Smooth muscle cell (in vitro differentiated cells): ENCODE measurements around the gene AGTR1. TPM values are rescaled to one million over a fixed set of nuclear protein-coding genes. Genes with fewer than 3 reads are reported as not detected.

ENCODE experiments used
- DNase-seq: peaks from one replicate; lab custom pipeline; 2025; ENCODE audit not compliant: unreplicated experiment; lab: John Stamatoyannopoulos, UW
- H2AFZ ChIP-seq: fragments of 200-600 bp; sonication (generic); 2 replicates; pipeline ENCODE4 v1.6.0; 2016; ENCODE audit warnings: antibody characterized with exemption, low read depth, mild to moderate bottlenecking
- H3F3A ChIP-seq: fragments of 200-600 bp; sonication (generic); 2 replicates; pipeline ENCODE4 v1.6.0; 2017; ENCODE audit warnings: antibody characterized with exemption, low read depth
- H3K27ac ChIP-seq: fragments of 200-600 bp; sonication (generic); 2 replicates; pipeline ENCODE4 v1.5.1; 2016; ENCODE audit warnings: low read depth, mild to moderate bottlenecking
- H3K27me3 ChIP-seq: fragments of 200-600 bp; sonication (generic); 2 replicates; pipeline ENCODE4 v1.6.1; 2016; ENCODE audit warnings: low read depth, mild to moderate bottlenecking
- H3K36me3 ChIP-seq: fragments of 200-600 bp; sonication (generic); 2 replicates; pipeline ENCODE4 v1.5.1; 2016; ENCODE audit warnings: low read depth
- H3K4me1 ChIP-seq: fragments of 200-600 bp; sonication (generic); 2 replicates; pipeline ENCODE4 v1.5.1; 2016; ENCODE audit warnings: low read depth
- H3K4me2 ChIP-seq: fragments of 200-600 bp; sonication (generic); 2 replicates; pipeline ENCODE4 v1.6.0; 2016; ENCODE audit warnings: mild to moderate bottlenecking
- H3K4me3 ChIP-seq: fragments of 200-600 bp; sonication (generic); 2 replicates; pipeline ENCODE4 v1.5.1; 2016; ENCODE audit warnings: mild to moderate bottlenecking
- H3K79me2 ChIP-seq: fragments of 200-600 bp; sonication (generic); 2 replicates; pipeline ENCODE4 v1.6.0; 2016; ENCODE audit warnings: low read depth, mild to moderate bottlenecking
- H3K9ac ChIP-seq: fragments of 200-600 bp; sonication (generic); 2 replicates; pipeline ENCODE4 v1.6.0; 2016; ENCODE audit warnings: low read depth
- H3K9me3 ChIP-seq: fragments of 200-600 bp; sonication (generic); replicated peaks from 2 replicates; pipeline ENCODE4 v1.5.1; 2016; ENCODE audit warnings: low read depth
- H4K20me1 ChIP-seq: fragments of 200-600 bp; sonication (generic); 2 replicates; pipeline ENCODE4 v1.6.0; 2016; ENCODE audit warnings: low read depth
- CTCF ChIP-seq: fragments of 200-600 bp; sonication (generic); IDR thresholded peaks from 2 replicates; pipeline ENCODE4 v1.5.1; 2017; ENCODE audit warnings: borderline replicate concordance, mild to moderate bottlenecking, antibody characterized with exemption; ENCODE audit not compliant: insufficient read depth, poor library complexity, severe bottlenecking
- WGBS: methylation state at CpG from one replicate; pipeline ENCODE4 v1.1.7; 2016; ENCODE audit warnings: low lambda C conversion rate; 5-methylcytosine and 5-hydroxymethylcytosine counted together
- polyA plus RNA-seq: library from polyadenylated mRNA; unstranded; fragments of >200 nt; fragmentation: Nextera tagmentation; extraction: Ambion mirVana; gene quantifications from 2 replicates; pipeline ENCODE4 v1.2.1, GENCODE V29; 2016
- total RNA-seq: library from RNA; depleted of rRNA; stranded (reverse); fragments of >200 nt; gene quantifications from 2 replicates; pipeline ENCODE4 v1.2.3, GENCODE V29; 2014

Gene AGTR1
- total and polyA plus RNA-seq, 2 experiments from 2014 or later: 3.2 to 4.0 TPM

DNA sequence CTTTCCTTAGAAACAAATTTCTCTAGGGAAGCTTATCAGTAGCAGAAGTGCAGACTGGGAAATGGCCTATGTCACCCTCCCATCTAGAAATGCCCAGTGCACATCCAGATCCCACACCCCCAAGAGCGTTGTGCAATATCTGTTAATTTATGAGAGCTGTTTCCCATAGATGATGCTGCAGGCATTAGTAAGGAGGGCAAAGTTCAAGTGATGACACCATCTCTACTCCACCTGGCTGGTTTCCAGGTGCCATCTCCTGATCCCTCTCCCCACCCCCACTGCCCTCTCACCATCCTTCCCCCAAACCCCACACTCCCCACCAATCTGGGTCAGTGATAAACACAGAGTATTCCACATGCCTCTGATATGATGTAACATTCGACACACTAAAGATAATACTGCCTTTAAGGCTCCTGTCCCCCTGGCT is 39.4 kb downstream of the AGTR1 start:
- H3K27ac ChIP-seq: no peak overlapping the region

GRCh38 chr3:148739720-148740119 is 42.0 kb downstream of the AGTR1 start:
- WGBS: 95% methylated on average over 1 of the region's 1 CpG
- Histone ChIP-seq H4K20me1 (no peaks in the 10 kb centered on the region), H2AFZ (no peak overlapping the region), H3K4me1 (no peaks in the 10 kb centered on the region), H3K27ac (no peak overlapping the region), H3K36me3 (no peaks in the 10 kb centered on the region), H3K79me2 (no peaks in the 10 kb centered on the region), H3K9ac (no peak overlapping the region), H3K4me2 (no peak overlapping the region), H3K4me3 (no peak overlapping the region), H3F3A (no peaks in the 10 kb centered on the region), H3K27me3 (no peaks in the 10 kb centered on the region), H3K9me3 (no peaks in the 10 kb centered on the region)
- no peak for DNase-seq
- TF ChIP-seq CTCF: no peak

More for the DNA sequence above, 39.4 kb downstream of the AGTR1 start:
- no peak for TF ChIP-seq CTCF
- H3K79me2 ChIP-seq: no peaks in the 10 kb centered on the region
- no peaks in the 10 kb centered on the region for H3K9me3 ChIP-seq
- 37% methylated on average over 2 of the region's 2 CpGs for WGBS
- DNase-seq: no peak
- H3K36me3 ChIP-seq: no peaks in the 10 kb centered on the region
- H2AFZ ChIP-seq: no peak overlapping the region
- no peak overlapping the region for H3K4me3 ChIP-seq
- no peaks in the 10 kb centered on the region for H3F3A ChIP-seq
- no peaks in the 10 kb centered on the region for H4K20me1 ChIP-seq
- H3K4me2 ChIP-seq: peak overlapping the region; percentile 8
- no peaks in the 10 kb centered on the region for H3K4me1 ChIP-seq
- H3K27me3 ChIP-seq: no peaks in the 10 kb centered on the region
- no peak overlapping the region for H3K9ac ChIP-seq

DNA sequence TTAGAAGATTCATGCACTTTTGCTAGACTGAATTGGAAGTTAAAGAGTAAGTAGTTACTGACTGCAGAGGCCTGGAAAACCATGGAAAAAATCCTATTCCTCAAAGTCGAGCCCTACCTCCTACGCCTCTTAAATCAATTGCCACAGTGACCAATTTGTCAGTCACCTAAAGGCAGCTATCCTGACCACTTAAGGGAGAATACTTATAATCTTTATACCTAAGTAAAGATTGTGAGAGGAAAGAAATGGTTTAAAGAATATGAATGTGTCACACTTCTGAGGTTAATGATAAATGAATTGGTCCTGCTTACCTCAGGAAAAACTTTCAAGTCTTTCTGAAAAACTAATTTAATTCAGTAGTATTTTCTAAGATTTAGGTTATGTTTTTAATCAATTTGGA is 42.6 kb downstream of the AGTR1 start:
- no peak overlapping the region for H3K27ac ChIP-seq
- no peaks in the 10 kb centered on the region for H3K79me2 ChIP-seq
- H3K9me3 ChIP-seq: no peaks in the 10 kb centered on the region
- no peak overlapping the region for H3K4me2 ChIP-seq
- WGBS: 94% methylated on average over 2 of the region's 2 CpGs
- H2AFZ ChIP-seq: no peak overlapping the region
- DNase-seq: no peak
- no peak overlapping the region for H3K4me3 ChIP-seq
- H4K20me1 ChIP-seq: no peaks in the 10 kb centered on the region
- H3K9ac ChIP-seq: no peak overlapping the region
- no peak for TF ChIP-seq CTCF
- H3K36me3 ChIP-seq: no peaks in the 10 kb centered on the region
- H3F3A ChIP-seq: no peaks in the 10 kb centered on the region
- H3K4me1 ChIP-seq: no peaks in the 10 kb centered on the region
- no peaks in the 10 kb centered on the region for H3K27me3 ChIP-seq

GRCh38 chr3:148741219-148741618 is 43.5 kb downstream of the AGTR1 start:
- WGBS: 94% methylated on average over 10 of the region's 10 CpGs

More at GRCh38 chr3:148741219-148741618, 43.5 kb downstream of the AGTR1 start:
- Histone ChIP-seq H3K4me3 (no peak overlapping the region), H3K9me3 (no peaks in the 10 kb centered on the region), H3K36me3 (no peaks in the 10 kb centered on the region), H3K79me2 (no peaks in the 10 kb centered on the region), H3K27me3 (no peaks in the 10 kb centered on the region), H3F3A (no peaks in the 10 kb centered on the region), H4K20me1 (no peaks in the 10 kb centered on the region), H2AFZ (no peak overlapping the region), H3K4me2 (no peak overlapping the region), H3K27ac (no peak overlapping the region), H3K9ac (no peak overlapping the region), H3K4me1 (no peaks in the 10 kb centered on the region)
- no peak for TF ChIP-seq CTCF
- no peak for DNase-seq
